Esophagus mucosa (tissue), 1 donor: ENCODE results near the gene GSTP1. TPM values are rescaled to one million over a fixed set of nuclear protein-coding genes. Genes with fewer than 3 reads are reported as not detected.

Experiments
- ATAC-seq: fragments of 200-7000 bp; cut with Tn5 transposase; one replicate; pipeline ENCODE4 v1.9.1; 2020
- total RNA-seq: library from RNA; stranded (reverse); gene quantifications from one replicate; pipeline ENCODE4 v1.2.4, GENCODE V29; 2023
- donor health status: DM: yes; HTN: yes; CAD: no.

Gene GSTP1
- total RNA-seq, 1 donor from 2014 or later, result 2,342 TPM

GRCh38 chr11:67631411-67631810 is 47.8 kb downstream of the GSTP1 start:
- ATAC-seq, result no peak

GRCh38 chr11:67631853-67632174 is 48.2 kb downstream of the GSTP1 start:
- ATAC-seq, result no peak

- no peak for ATAC-seq
Observed at GRCh38 chr11:67632175-67632981, 48.8 kb downstream of the GSTP1 start.

- no peak for ATAC-seq
Observed at GRCh38 chr11:67632982-67633755, 49.6 kb downstream of the GSTP1 start.

- ATAC-seq, result no peak
Observed at GRCh38 chr11:67633758-67634365, 50.2 kb downstream of the GSTP1 start.

GRCh38 chr11:67634366-67635230 is 51.0 kb downstream of the GSTP1 start:
- no peak for ATAC-seq

- no peak for ATAC-seq
Observed at GRCh38 chr11:67635231-67635521, 51.6 kb downstream of the GSTP1 start.

Other genes with a start within 250 kb of the GSTP1 start
- gene POLD4, start 230.3 kb upstream of the GSTP1 start, total RNA-seq, result 61.7 TPM
- 1.6 TPM for gene CLCF1, start 210.2 kb upstream of the GSTP1 start, total RNA-seq
- 15.3 TPM for gene RAD9A, start 191.8 kb upstream of the GSTP1 start, total RNA-seq
- 188 TPM for gene PPP1CA, start 182.0 kb upstream of the GSTP1 start, total RNA-seq
- 1.5 TPM for gene TBC1D10C, start 179.7 kb upstream of the GSTP1 start, total RNA-seq
- 0.20 TPM for gene CARNS1, start 168.1 kb upstream of the GSTP1 start, total RNA-seq
- 95.0 TPM for gene RPS6KB2, start 155.3 kb upstream of the GSTP1 start, total RNA-seq
- gene PTPRCAP, start 146.1 kb upstream of the GSTP1 start, total RNA-seq, result 2.5 TPM
- gene CORO1B, start 140.3 kb upstream of the GSTP1 start, total RNA-seq, result 74.0 TPM
- not detected for gene GPR152, start 131.1 kb upstream of the GSTP1 start, total RNA-seq
- 0.24 TPM for gene CABP4, start 128.5 kb upstream of the GSTP1 start, total RNA-seq
- 135 TPM for gene TMEM134, start 114.6 kb upstream of the GSTP1 start, total RNA-seq
- gene AIP, start 100.8 kb upstream of the GSTP1 start, total RNA-seq, result 23.5 TPM
- 36.5 TPM for gene PITPNM1, start 78.4 kb upstream of the GSTP1 start, total RNA-seq
- gene CDK2AP2, start 75.7 kb upstream of the GSTP1 start, total RNA-seq, result 34.8 TPM
- gene CABP2, start 60.4 kb upstream of the GSTP1 start, total RNA-seq, result not detected
- gene NDUFV1, start 23.1 kb downstream of the GSTP1 start, total RNA-seq, result 140 TPM
- 56.0 TPM for gene NUDT8, start 46.1 kb downstream of the GSTP1 start, total RNA-seq
- not detected for gene TBX10, start 56.0 kb downstream of the GSTP1 start, total RNA-seq
- gene ACY3, start 66.9 kb downstream of the GSTP1 start, total RNA-seq, result 0.20 TPM
- gene ALDH3B2, start 90.8 kb downstream of the GSTP1 start, total RNA-seq, result 206 TPM